Activated naive CD8-positive, alpha-beta T cell (primary cell): ENCODE data around the gene AQP7.
"Not testable (repeated sequence)": the region's sequence is repeated elsewhere in the genome, so short reads cannot be mapped to it uniquely, and the experiment has no call there.

Experiments used
- H3K27ac Mint-ChIP-seq: one replicate; pipeline ENCODE4 v1.8.0; 2021; ENCODE audit warnings: mixed read lengths
- H3K27me3 Mint-ChIP-seq: one replicate; pipeline ENCODE4 v1.8.0; 2021; ENCODE audit warnings: mixed read lengths
- H3K36me3 Mint-ChIP-seq: one replicate; pipeline ENCODE4 v1.8.0; 2021; ENCODE audit warnings: mixed read lengths
- H3K4me1 Mint-ChIP-seq: one replicate; pipeline ENCODE4 v1.8.0; 2021; ENCODE audit warnings: low read depth, mixed read lengths
- H3K4me3 Mint-ChIP-seq: one replicate; pipeline ENCODE4 v1.8.0; 2021; ENCODE audit warnings: mild to moderate bottlenecking, mixed read lengths
- H3K9me3 Mint-ChIP-seq: one replicate; pipeline ENCODE4 v1.8.0; 2021; ENCODE audit warnings: low read depth, mixed read lengths

AQP7 gene

GRCh38 chr9:33438926-33439680, 36.7 kb upstream of the AQP7 start:
- Mint-ChIP-seq H3K27ac (no peak overlapping the region), H3K9me3 (no peaks in the 10 kb centered on the region), H3K4me3 (no peak overlapping the region), H3K36me3 (no peaks in the 10 kb centered on the region), H3K27me3 (no peaks in the 10 kb centered on the region), H3K4me1 (peaks cover 14% of the 10 kb centered on the region)

- Mint-ChIP-seq H3K27ac (no peak overlapping the region), H3K36me3 (no peaks in the 10 kb centered on the region), H3K4me1 (peaks cover 7% of the 10 kb centered on the region), H3K9me3 (no peaks in the 10 kb centered on the region), H3K27me3 (no peaks in the 10 kb centered on the region), H3K4me3 (no peak overlapping the region)
These were observed 35.5 kb upstream of the AQP7 start for GRCh38 chr9:33437898-33438297.

GRCh38 chr9:33437205-33437604, 34.8 kb upstream of the AQP7 start:
- Mint-ChIP-seq H3K9me3 (no peaks in the 10 kb centered on the region), H3K4me3 (no peak overlapping the region), H3K27ac (no peak overlapping the region), H3K27me3 (no peaks in the 10 kb centered on the region), H3K4me1 (peaks cover 7% of the 10 kb centered on the region), H3K36me3 (no peaks in the 10 kb centered on the region)

- Mint-ChIP-seq H3K4me1 (peaks cover 7% of the 10 kb centered on the region), H3K27ac (no peak overlapping the region), H3K4me3 (no peak overlapping the region)
These were observed 34.1 kb upstream of the AQP7 start for GRCh38 chr9:33436445-33436844.

GRCh38 chr9:33435821-33436277, 33.5 kb upstream of the AQP7 start:
- peaks cover 5% of the 10 kb centered on the region for H3K4me1 Mint-ChIP-seq
- H3K9me3 Mint-ChIP-seq = no peaks in the 10 kb centered on the region
- no peak overlapping the region for H3K4me3 Mint-ChIP-seq
- H3K27ac Mint-ChIP-seq = no peak overlapping the region
- H3K36me3 Mint-ChIP-seq = no peaks in the 10 kb centered on the region
- no peaks in the 10 kb centered on the region for H3K27me3 Mint-ChIP-seq

More at GRCh38 chr9:33436445-33436844, 34.1 kb upstream of the AQP7 start:
- Mint-ChIP-seq H3K36me3 (no peaks in the 10 kb centered on the region), H3K27me3 (no peaks in the 10 kb centered on the region), H3K9me3 (no peaks in the 10 kb centered on the region)

- Mint-ChIP-seq H3K4me3 (no peak overlapping the region), H3K27ac (no peak overlapping the region), H3K27me3 (no peaks in the 10 kb centered on the region), H3K9me3 (no peaks in the 10 kb centered on the region), H3K36me3 (no peaks in the 10 kb centered on the region), H3K4me1 (no peaks in the 10 kb centered on the region)
These were observed 32.1 kb upstream of the AQP7 start for GRCh38 chr9:33434317-33435105.

GRCh38 chr9:33433871-33434270, 31.5 kb upstream of the AQP7 start:
- Mint-ChIP-seq H3K27ac (no peak overlapping the region), H3K36me3 (no peaks in the 10 kb centered on the region), H3K4me3 (no peak overlapping the region), H3K27me3 (no peaks in the 10 kb centered on the region), H3K9me3 (no peaks in the 10 kb centered on the region), H3K4me1 (no peaks in the 10 kb centered on the region)

GRCh38 chr9:33431420-33431819, 29.1 kb upstream of the AQP7 start:
- Mint-ChIP-seq H3K27ac (no peak overlapping the region), H3K9me3 (no peaks in the 10 kb centered on the region), H3K4me3 (no peak overlapping the region), H3K36me3 (no peaks in the 10 kb centered on the region), H3K4me1 (no peaks in the 10 kb centered on the region), H3K27me3 (no peaks in the 10 kb centered on the region)

GRCh38 chr9:33430942-33431341, 28.6 kb upstream of the AQP7 start:
- no peaks in the 10 kb centered on the region for H3K4me1 Mint-ChIP-seq
- H3K9me3 Mint-ChIP-seq = no peaks in the 10 kb centered on the region
- H3K36me3 Mint-ChIP-seq = no peaks in the 10 kb centered on the region
- H3K4me3 Mint-ChIP-seq = no peak overlapping the region
- H3K27me3 Mint-ChIP-seq = no peaks in the 10 kb centered on the region
- H3K27ac Mint-ChIP-seq = no peak overlapping the region

- Mint-ChIP-seq H3K27ac (no peak overlapping the region), H3K36me3 (no peaks in the 10 kb centered on the region), H3K4me3 (no peak overlapping the region), H3K27me3 (no peaks in the 10 kb centered on the region), H3K4me1 (no peaks in the 10 kb centered on the region), H3K9me3 (no peaks in the 10 kb centered on the region)
These were observed 27.1 kb upstream of the AQP7 start for GRCh38 chr9:33429256-33429985.

GRCh38 chr9:33426843-33427293, 24.5 kb upstream of the AQP7 start:
- Mint-ChIP-seq H3K36me3 (no peaks in the 10 kb centered on the region), H3K27me3 (no peaks in the 10 kb centered on the region), H3K4me3 (no peak overlapping the region), H3K27ac (no peak overlapping the region), H3K4me1 (no peaks in the 10 kb centered on the region), H3K9me3 (no peaks in the 10 kb centered on the region)

- no peaks in the 10 kb centered on the region for H3K27me3 Mint-ChIP-seq
- no peaks in the 10 kb centered on the region for H3K36me3 Mint-ChIP-seq
- no peaks in the 10 kb centered on the region for H3K9me3 Mint-ChIP-seq
- H3K4me1 Mint-ChIP-seq = no peaks in the 10 kb centered on the region
- no peak overlapping the region for H3K27ac Mint-ChIP-seq
- no peak overlapping the region for H3K4me3 Mint-ChIP-seq
These were observed 22.8 kb upstream of the AQP7 start for GRCh38 chr9:33425128-33425533.

GRCh38 chr9:33424492-33424891, 22.1 kb upstream of the AQP7 start:
- H3K27me3 Mint-ChIP-seq, H3K36me3 Mint-ChIP-seq, H3K27ac Mint-ChIP-seq: not testable (repeated sequence)

GRCh38 chr9:33424043-33424442, 21.7 kb upstream of the AQP7 start:
- H3K4me3 Mint-ChIP-seq, H3K36me3 Mint-ChIP-seq, H3K4me1 Mint-ChIP-seq, H3K9me3 Mint-ChIP-seq, H3K27ac Mint-ChIP-seq, H3K27me3 Mint-ChIP-seq: not testable (repeated sequence)

More at GRCh38 chr9:33424492-33424891, 22.1 kb upstream of the AQP7 start:
- not testable (repeated sequence) for H3K4me1 Mint-ChIP-seq, H3K9me3 Mint-ChIP-seq, H3K4me3 Mint-ChIP-seq

GRCh38 chr9:33419708-33420303, 17.4 kb upstream of the AQP7 start:
- Mint-ChIP-seq H3K36me3 (no peaks in the 10 kb centered on the region), H3K27ac (no peak overlapping the region), H3K4me3 (no peak overlapping the region), H3K27me3 (no peaks in the 10 kb centered on the region), H3K9me3 (no peaks in the 10 kb centered on the region), H3K4me1 (peaks cover 34% of the 10 kb centered on the region)
